Measurements from ENCODE around the gene ANKAR.

GRCh38 chr2:189660803-189661147 is 13.7 kb upstream of the ANKAR start:
- TF ChIP-seq, protein P1, sequence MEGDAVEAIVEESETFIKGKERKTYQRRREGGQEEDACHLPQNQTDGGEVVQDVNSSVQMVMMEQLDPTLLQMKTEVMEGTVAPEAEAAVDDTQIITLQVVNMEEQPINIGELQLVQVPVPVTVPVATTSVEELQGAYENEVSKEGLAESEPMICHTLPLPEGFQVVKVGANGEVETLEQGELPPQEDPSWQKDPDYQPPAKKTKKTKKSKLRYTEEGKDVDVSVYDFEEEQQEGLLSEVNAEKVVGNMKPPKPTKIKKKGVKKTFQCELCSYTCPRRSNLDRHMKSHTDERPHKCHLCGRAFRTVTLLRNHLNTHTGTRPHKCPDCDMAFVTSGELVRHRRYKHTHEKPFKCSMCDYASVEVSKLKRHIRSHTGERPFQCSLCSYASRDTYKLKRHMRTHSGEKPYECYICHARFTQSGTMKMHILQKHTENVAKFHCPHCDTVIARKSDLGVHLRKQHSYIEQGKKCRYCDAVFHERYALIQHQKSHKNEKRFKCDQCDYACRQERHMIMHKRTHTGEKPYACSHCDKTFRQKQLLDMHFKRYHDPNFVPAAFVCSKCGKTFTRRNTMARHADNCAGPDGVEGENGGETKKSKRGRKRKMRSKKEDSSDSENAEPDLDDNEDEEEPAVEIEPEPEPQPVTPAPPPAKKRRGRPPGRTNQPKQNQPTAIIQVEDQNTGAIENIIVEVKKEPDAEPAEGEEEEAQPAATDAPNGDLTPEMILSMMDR (IDR thresholded peaks at IDR 0.05) = no peak
- no peak for TF ChIP-seq POLR2A (IDR thresholded peaks at IDR 0.05)

Data from testis (tissue), 2 donors.